Epithelial cell of esophagus (primary cell): ENCODE results near the gene MED15.
A peak's percentile ranks its signal among the peaks of the same experiment; 100 is the strongest.

ENCODE experiments used
- DNase-seq: peaks from one replicate; pipeline ENCODE4 v3.0.0; 2010; ENCODE audit warnings: low read depth
- H3K4me3 ChIP-seq: 2 replicates; pipeline ENCODE4 v1.5.1; 2011; ENCODE audit warnings: mild to moderate bottlenecking, low read length, control low read depth
- TF ChIP-seq, protein P1 (sequence below): IDR thresholded peaks from 2 replicates; pipeline ENCODE4 v1.5.1; 2011; ENCODE audit warnings: low read depth, mild to moderate bottlenecking, low read length, control low read depth, inconsistent platforms; ENCODE audit not compliant: insufficient read depth; ENCODE audit errors: missing control alignments

The MED15 gene

GRCh38 chr22:20511578-20512229 lies 4.3 kb downstream of the MED15 start:
- TF ChIP-seq, protein P1, sequence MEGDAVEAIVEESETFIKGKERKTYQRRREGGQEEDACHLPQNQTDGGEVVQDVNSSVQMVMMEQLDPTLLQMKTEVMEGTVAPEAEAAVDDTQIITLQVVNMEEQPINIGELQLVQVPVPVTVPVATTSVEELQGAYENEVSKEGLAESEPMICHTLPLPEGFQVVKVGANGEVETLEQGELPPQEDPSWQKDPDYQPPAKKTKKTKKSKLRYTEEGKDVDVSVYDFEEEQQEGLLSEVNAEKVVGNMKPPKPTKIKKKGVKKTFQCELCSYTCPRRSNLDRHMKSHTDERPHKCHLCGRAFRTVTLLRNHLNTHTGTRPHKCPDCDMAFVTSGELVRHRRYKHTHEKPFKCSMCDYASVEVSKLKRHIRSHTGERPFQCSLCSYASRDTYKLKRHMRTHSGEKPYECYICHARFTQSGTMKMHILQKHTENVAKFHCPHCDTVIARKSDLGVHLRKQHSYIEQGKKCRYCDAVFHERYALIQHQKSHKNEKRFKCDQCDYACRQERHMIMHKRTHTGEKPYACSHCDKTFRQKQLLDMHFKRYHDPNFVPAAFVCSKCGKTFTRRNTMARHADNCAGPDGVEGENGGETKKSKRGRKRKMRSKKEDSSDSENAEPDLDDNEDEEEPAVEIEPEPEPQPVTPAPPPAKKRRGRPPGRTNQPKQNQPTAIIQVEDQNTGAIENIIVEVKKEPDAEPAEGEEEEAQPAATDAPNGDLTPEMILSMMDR = no peak
- DNase-seq = no peak
- H3K4me3 ChIP-seq = no peak overlapping the region

GRCh38 chr22:20514658-20515406 lies 7.4 kb downstream of the MED15 start:
- DNase-seq = peak; percentile 97
- H3K4me3 ChIP-seq = no peak overlapping the region
- TF ChIP-seq, protein P1 = no peak

DNA sequence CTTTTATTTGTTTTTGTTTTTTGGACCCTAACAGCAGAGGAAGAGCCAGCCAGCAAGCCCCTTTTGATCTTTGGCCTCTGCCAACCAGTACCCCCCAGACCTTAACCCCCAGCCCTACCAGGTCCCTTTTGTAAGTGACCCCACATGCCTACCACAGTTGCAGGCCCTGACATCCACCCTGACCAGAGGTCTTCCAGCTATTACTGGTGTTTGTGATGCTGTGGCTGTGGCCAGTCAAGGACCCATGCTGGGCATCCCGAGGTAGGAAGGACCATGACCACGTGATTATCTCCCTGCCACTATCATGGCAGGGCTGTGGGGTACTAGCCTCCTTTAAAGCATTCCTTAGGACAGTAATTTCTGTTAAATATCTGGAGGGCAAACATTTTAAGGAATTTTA lies 9.0 kb downstream of the MED15 start:
- H3K4me3 ChIP-seq = no peak overlapping the region
- no peak for DNase-seq
- TF ChIP-seq, protein P1 = no peak

DNA sequence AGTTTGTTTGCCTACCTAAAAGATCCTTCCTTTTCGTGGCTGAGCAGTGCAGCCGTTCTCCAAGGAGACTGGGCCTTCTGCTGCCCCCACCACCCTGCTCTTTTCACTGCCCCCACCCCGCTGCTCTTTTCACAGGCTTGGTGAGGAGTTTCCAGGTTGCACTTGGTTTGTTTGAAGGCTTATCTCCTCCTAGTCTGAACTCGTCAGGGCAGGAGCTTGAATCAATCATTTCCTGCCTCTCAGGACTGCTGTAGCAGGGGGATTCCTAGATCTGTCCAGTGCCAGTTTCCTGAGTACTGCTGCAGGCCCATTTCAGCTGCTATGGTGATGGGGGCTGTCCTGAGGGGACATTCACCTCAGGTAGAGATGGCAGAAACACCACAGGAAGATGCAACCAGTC lies 10.0 kb downstream of the MED15 start:
- no peak overlapping the region for H3K4me3 ChIP-seq
- TF ChIP-seq, protein P1 = no peak

DNA sequence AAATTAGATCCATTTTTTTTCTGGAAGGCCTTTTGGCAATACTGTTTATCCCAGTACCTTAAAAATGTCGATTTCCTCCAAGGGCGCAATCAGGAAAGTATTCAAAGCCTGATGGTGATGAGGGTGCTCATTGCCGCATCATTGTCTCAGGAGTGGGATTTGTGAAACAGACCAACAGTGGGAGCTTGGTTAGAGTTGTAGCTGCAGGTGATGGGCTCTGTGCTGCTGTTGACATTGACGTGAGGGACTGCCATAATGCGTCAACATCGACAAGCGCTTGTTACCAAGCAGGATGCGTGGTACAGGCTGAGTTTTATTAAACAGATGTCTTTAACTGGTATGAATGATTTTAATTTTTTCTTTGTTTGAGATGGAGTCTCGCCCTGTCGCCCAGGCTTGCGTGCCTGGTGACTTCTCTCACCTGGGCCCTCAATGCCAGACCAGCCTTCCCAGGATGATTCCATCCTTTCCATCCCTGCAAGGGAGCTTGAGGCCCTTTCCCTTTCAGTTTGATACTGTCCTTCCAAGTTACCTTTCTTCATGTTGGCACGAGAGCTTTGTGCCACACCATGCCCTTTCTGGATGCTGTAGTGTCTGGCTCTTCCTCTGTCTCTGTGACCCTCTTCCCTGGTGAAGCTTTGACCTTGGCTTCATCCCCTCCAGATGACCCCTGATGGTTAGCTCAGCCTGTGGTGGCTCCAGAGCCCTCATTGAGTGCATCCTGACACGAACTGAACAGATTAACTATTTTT lies 10.6 kb downstream of the MED15 start:
- TF ChIP-seq, protein P1 = no peak
- no peak for DNase-seq
- no peak overlapping the region for H3K4me3 ChIP-seq

More for the DNA sequence above, 10.0 kb downstream of the MED15 start:
- peak; percentile 74 for DNase-seq

- TF ChIP-seq, protein P1 = no peak
- DNase-seq = no peak
- no peak overlapping the region for H3K4me3 ChIP-seq
Measured at GRCh38 chr22:20519558-20519957, 12.1 kb downstream of the MED15 start.
